GM18505 (cell line): Measurements from ENCODE around the gene ATG10.
"Not testable (repeated sequence)": the region's sequence is repeated elsewhere in the genome, so short reads cannot be mapped to it uniquely, and the experiment has no call there.

Experiments used
- ATAC-seq: cut with Tn5 transposase; IDR thresholded peaks from one replicate; pipeline ENCODE4 v1.9.1; 2021; ENCODE audit not compliant: unreplicated experiment
- POLR2A ChIP-seq: IDR thresholded peaks from 4 replicates; pipeline ENCODE4 v1.6.1; 2011; ENCODE audit warnings: borderline replicate concordance; ENCODE audit not compliant: insufficient read depth, insufficient read length; ENCODE audit errors: extremely low read depth

ATG10 gene

GRCh38 chr5:82050955-82051354, 79.1 kb downstream of the ATG10 start:
- no peak for TF ChIP-seq POLR2A
- ATAC-seq, result no peak

- no peak for TF ChIP-seq POLR2A
Observed at GRCh38 chr5:82054004-82054710, 82.3 kb downstream of the ATG10 start.

GRCh38 chr5:82057051-82057450, 85.2 kb downstream of the ATG10 start:
- no peak for TF ChIP-seq POLR2A
- ATAC-seq, result no peak

More at GRCh38 chr5:82054004-82054710, 82.3 kb downstream of the ATG10 start:
- no peak for ATAC-seq

GRCh38 chr5:82058710-82059109, 86.9 kb downstream of the ATG10 start:
- no peak for TF ChIP-seq POLR2A
- ATAC-seq, result no peak

- ATAC-seq, result no peak
- TF ChIP-seq POLR2A, result no peak
Observed at GRCh38 chr5:82066791-82067190, 95.0 kb downstream of the ATG10 start.

GRCh38 chr5:82068042-82068441, 96.2 kb downstream of the ATG10 start:
- ATAC-seq, result not testable (repeated sequence)

- no peak for TF ChIP-seq POLR2A
- ATAC-seq, result no peak
Observed at GRCh38 chr5:82068723-82069122, 96.9 kb downstream of the ATG10 start.

GRCh38 chr5:82072138-82072537, 100.3 kb downstream of the ATG10 start:
- no peak for ATAC-seq

GRCh38 chr5:82073179-82073578, 101.4 kb downstream of the ATG10 start:
- no peak for ATAC-seq
- TF ChIP-seq POLR2A, result no peak

More at GRCh38 chr5:82072138-82072537, 100.3 kb downstream of the ATG10 start:
- TF ChIP-seq POLR2A, result no peak

- no peak for TF ChIP-seq POLR2A
- ATAC-seq, result no peak
Observed at GRCh38 chr5:82074950-82075349, 103.1 kb downstream of the ATG10 start.

GRCh38 chr5:82077496-82077895, 105.7 kb downstream of the ATG10 start:
- ATAC-seq, result no peak

GRCh38 chr5:82091617-82092016, 119.8 kb downstream of the ATG10 start:
- TF ChIP-seq POLR2A, result no peak
- ATAC-seq, result no peak

More at GRCh38 chr5:82077496-82077895, 105.7 kb downstream of the ATG10 start:
- no peak for TF ChIP-seq POLR2A

- no peak for TF ChIP-seq POLR2A
- ATAC-seq, result no peak
Observed at GRCh38 chr5:82095536-82095935, 123.7 kb downstream of the ATG10 start.

GRCh38 chr5:82096249-82096648, 124.4 kb downstream of the ATG10 start:
- no peak for TF ChIP-seq POLR2A
- no peak for ATAC-seq

GRCh38 chr5:82100303-82101077, 128.7 kb downstream of the ATG10 start:
- no peak for TF ChIP-seq POLR2A
- ATAC-seq, result peak; percentile 98

GRCh38 chr5:82104872-82105271, 133.0 kb downstream of the ATG10 start:
- TF ChIP-seq POLR2A, result no peak
- no peak for ATAC-seq
